ENCODE measurements around the gene ASCC3. TPM values are rescaled to one million over a fixed set of nuclear protein-coding genes. Genes with fewer than 3 reads are reported as not detected.

ASCC3 gene
- total RNA-seq, 4 donors from 2014 or later, result 14.2 to 58.9 (median 36.6) TPM

GRCh38 chr6:100554228-100554627 is 326.9 kb downstream of the ASCC3 start:
- Histone ChIP-seq H3K4me1 (no peaks in the 10 kb centered on the region), H3K27me3 (no peaks in the 10 kb centered on the region), H3K9me3 (no peaks in the 10 kb centered on the region), H3K36me3 (no peaks in the 10 kb centered on the region), H3K4me3 (no peak overlapping the region), H3K27ac (no peak overlapping the region)
- TF ChIP-seq, protein P1, sequence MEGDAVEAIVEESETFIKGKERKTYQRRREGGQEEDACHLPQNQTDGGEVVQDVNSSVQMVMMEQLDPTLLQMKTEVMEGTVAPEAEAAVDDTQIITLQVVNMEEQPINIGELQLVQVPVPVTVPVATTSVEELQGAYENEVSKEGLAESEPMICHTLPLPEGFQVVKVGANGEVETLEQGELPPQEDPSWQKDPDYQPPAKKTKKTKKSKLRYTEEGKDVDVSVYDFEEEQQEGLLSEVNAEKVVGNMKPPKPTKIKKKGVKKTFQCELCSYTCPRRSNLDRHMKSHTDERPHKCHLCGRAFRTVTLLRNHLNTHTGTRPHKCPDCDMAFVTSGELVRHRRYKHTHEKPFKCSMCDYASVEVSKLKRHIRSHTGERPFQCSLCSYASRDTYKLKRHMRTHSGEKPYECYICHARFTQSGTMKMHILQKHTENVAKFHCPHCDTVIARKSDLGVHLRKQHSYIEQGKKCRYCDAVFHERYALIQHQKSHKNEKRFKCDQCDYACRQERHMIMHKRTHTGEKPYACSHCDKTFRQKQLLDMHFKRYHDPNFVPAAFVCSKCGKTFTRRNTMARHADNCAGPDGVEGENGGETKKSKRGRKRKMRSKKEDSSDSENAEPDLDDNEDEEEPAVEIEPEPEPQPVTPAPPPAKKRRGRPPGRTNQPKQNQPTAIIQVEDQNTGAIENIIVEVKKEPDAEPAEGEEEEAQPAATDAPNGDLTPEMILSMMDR (IDR thresholded peaks at IDR 0.05), result no peak
- no peak for TF ChIP-seq POLR2A (IDR thresholded peaks at IDR 0.05)
- intact Hi-C loops (cut with DNase I), result no loop called here
- no peak for DNase-seq
- WGBS, 2 donors, result 77 to 90% methylated on average over 5 of the region's 5 CpGs

GRCh38 chr6:100553243-100553642 is 327.9 kb downstream of the ASCC3 start:
- WGBS, 2 donors, result 60 to 73% methylated on average over 1 of the region's 1 CpG
- no peaks in the 10 kb centered on the region for H3K9me3 ChIP-seq
- intact Hi-C loops (cut with DNase I), result no loop called here

DNA sequence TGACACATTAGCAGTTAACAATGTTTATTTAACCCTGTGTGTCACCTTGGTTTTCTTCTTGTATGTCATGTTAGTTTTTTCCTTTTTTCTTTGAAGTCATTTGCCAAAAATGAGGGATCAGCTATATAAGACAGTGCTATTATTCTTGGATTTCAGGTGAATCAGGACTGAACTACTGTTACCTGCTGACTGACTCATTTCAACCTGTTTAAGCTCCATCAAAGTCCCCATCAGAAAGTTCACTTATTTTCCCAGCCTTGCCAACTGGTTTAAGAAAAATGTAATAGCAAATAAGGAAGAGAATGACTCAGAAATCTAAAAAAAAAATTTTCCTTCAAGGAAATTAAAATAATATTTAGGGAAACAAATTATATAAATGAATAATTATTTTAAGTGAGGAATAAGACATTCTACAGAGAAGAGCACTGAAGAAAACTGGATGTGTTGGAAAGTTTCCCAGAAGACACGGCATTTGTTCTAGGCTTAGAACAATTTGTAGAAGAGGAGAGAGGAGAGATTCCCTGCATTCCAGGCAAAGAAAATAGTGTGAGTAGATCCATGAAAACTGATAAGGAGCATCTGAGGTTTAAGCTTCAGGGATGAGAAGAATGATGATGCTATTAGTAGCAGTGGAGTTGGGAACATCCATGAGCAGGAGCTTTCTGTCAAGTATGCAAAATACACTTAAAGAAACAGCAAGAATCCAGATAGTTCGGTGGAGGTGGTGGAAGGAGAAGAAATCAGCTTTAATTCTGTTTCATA is 331.5 kb downstream of the ASCC3 start:
- no peaks in the 10 kb centered on the region for H3K36me3 ChIP-seq
- no peaks in the 10 kb centered on the region for H3K9me3 ChIP-seq
- no peak overlapping the region for H3K4me3 ChIP-seq
- H3K27ac ChIP-seq, result no peak overlapping the region
- no peak for DNase-seq
- no peak for TF ChIP-seq POLR2A (IDR thresholded peaks at IDR 0.05)
- TF ChIP-seq, protein P1 (IDR thresholded peaks at IDR 0.05), result no peak
- 70 to 88% methylated on average over 2 of the region's 2 CpGs for WGBS, 2 donors
- H3K4me1 ChIP-seq, result no peaks in the 10 kb centered on the region
- intact Hi-C loops (cut with DNase I), result no loop called here
- no peaks in the 10 kb centered on the region for H3K27me3 ChIP-seq

More at GRCh38 chr6:100553243-100553642, 327.9 kb downstream of the ASCC3 start:
- TF ChIP-seq, protein P1 (IDR thresholded peaks at IDR 0.05), result no peak
- no peak for TF ChIP-seq POLR2A (IDR thresholded peaks at IDR 0.05)
- no peak for DNase-seq
- no peak overlapping the region for H3K4me3 ChIP-seq
- no peaks in the 10 kb centered on the region for H3K27me3 ChIP-seq
- no peaks in the 10 kb centered on the region for H3K36me3 ChIP-seq
- H3K4me1 ChIP-seq, result no peaks in the 10 kb centered on the region
- no peak overlapping the region for H3K27ac ChIP-seq

- Histone ChIP-seq H3K4me3 (no peak overlapping the region), H3K4me1 (no peaks in the 10 kb centered on the region), H3K36me3 (peaks cover 0 to 33% (median 0%) of the 10 kb centered on the region in 3 donors), H3K27me3 (no peaks in the 10 kb centered on the region), H3K27ac (no peak overlapping the region), H3K9me3 (no peaks in the 10 kb centered on the region)
- TF ChIP-seq, protein P1 (IDR thresholded peaks at IDR 0.05), result no peak
- TF ChIP-seq POLR2A (IDR thresholded peaks at IDR 0.05), result no peak
- no peak for DNase-seq
- 26 to 34% methylated on average over 1 of the region's 1 CpG for WGBS, 2 donors
- intact Hi-C loops (cut with DNase I), result no loop called here
These were observed 343.0 kb downstream of the ASCC3 start for GRCh38 chr6:100538086-100538485.

- WGBS, 2 donors, result 89 to 93% methylated on average over 1 of the region's 1 CpG
- TF ChIP-seq, protein P1 (IDR thresholded peaks at IDR 0.05), result no peak
- no peak for TF ChIP-seq POLR2A (IDR thresholded peaks at IDR 0.05)
- no peaks in the 10 kb centered on the region for H3K9me3 ChIP-seq
- peaks cover 0 to 36% (median 0%) of the 10 kb centered on the region in 3 donors for H3K36me3 ChIP-seq
- no peak overlapping the region for H3K4me3 ChIP-seq
- H3K27ac ChIP-seq, result no peak overlapping the region
- H3K27me3 ChIP-seq, result no peaks in the 10 kb centered on the region
- H3K4me1 ChIP-seq, result no peaks in the 10 kb centered on the region
- no peak for DNase-seq
- intact Hi-C loops (cut with DNase I), result no loop called here
These were observed 362.5 kb downstream of the ASCC3 start for GRCh38 chr6:100518588-100518987.

Measured in esophagus squamous epithelium (tissue), 5 donors.